ENCODE results near the gene ENOX1. TPM values are rescaled to one million over a fixed set of nuclear protein-coding genes. Genes with fewer than 3 reads are reported as not detected.

ENOX1 gene
- total RNA-seq, 1 experiment from 2014 or later: 1.5 TPM

DNA sequence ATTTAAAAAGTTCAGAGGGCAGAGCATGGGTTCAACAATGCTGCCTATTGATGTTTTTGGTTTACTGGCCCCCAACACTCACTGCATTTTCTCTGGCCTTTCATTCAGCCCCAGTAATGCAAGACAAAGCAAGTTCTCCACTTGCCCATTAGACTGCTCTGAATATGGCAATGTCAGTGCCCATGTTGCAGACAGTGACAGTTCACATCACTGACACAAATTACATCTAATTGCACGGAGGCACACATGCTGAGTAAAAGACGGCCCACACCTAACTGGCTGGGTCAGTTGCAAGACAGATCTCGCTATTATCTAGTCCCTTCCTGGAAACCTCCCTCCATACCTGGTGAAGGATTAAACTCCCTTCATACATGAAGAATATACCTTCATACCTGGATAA lies 54.0 kb downstream of the ENOX1 start:
- H3K27me3 Mint-ChIP-seq (ENCODE audit: unreplicated experiment): peaks cover 12% of the 10 kb centered on the region

DNA sequence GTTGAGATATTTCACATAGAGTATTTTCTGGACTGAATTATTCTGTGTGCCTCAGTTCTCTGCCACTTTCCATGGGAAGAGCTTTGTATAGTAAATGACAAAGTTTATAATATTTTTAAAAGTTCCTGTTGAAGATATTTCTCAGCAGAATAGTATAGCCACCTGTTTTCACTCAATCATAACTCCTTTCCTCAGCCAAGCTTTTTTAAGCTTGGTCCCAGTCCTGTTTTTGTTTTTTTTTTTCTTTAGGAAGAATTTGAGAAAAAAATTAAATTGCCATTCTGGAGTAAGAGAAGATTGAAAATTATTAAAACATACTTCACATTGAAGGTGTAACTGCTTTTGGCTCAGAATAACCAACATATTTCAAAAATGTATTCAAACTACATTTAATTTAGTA lies 55.5 kb downstream of the ENOX1 start:
- intact Hi-C loops (cut with micrococcal nuclease; ENCODE audit: unreplicated experiment): no loop called here
- no peaks in the 10 kb centered on the region for H3K36me3 Mint-ChIP-seq (ENCODE audit: insufficient read depth, unreplicated experiment)
- H3K27ac Mint-ChIP-seq (ENCODE audit: unreplicated experiment): no peak overlapping the region
- H3K27me3 Mint-ChIP-seq (ENCODE audit: unreplicated experiment): peaks cover 12% of the 10 kb centered on the region
- TF ChIP-seq, protein P1, sequence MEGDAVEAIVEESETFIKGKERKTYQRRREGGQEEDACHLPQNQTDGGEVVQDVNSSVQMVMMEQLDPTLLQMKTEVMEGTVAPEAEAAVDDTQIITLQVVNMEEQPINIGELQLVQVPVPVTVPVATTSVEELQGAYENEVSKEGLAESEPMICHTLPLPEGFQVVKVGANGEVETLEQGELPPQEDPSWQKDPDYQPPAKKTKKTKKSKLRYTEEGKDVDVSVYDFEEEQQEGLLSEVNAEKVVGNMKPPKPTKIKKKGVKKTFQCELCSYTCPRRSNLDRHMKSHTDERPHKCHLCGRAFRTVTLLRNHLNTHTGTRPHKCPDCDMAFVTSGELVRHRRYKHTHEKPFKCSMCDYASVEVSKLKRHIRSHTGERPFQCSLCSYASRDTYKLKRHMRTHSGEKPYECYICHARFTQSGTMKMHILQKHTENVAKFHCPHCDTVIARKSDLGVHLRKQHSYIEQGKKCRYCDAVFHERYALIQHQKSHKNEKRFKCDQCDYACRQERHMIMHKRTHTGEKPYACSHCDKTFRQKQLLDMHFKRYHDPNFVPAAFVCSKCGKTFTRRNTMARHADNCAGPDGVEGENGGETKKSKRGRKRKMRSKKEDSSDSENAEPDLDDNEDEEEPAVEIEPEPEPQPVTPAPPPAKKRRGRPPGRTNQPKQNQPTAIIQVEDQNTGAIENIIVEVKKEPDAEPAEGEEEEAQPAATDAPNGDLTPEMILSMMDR (IDR thresholded peaks at IDR 0.05; ENCODE audit: unreplicated experiment): no peak
- CTCF ChIA-PET: no interaction called here
- no peaks in the 10 kb centered on the region for H3K9me3 Mint-ChIP-seq (ENCODE audit: low read depth, unreplicated experiment)
- H3K4me3 Mint-ChIP-seq (ENCODE audit: low read depth, unreplicated experiment): no peak overlapping the region
- no TSS peak for BruUV-seq (replicated peaks)
- DNase-seq: no peak
- H3K4me1 Mint-ChIP-seq (ENCODE audit: low read depth, unreplicated experiment): no peaks in the 10 kb centered on the region

More for the DNA sequence above, 54.0 kb downstream of the ENOX1 start:
- Mint-ChIP-seq H3K27ac (ENCODE audit: unreplicated experiment) (no peak overlapping the region), H3K4me3 (ENCODE audit: low read depth, unreplicated experiment) (no peak overlapping the region), H3K4me1 (ENCODE audit: low read depth, unreplicated experiment) (no peaks in the 10 kb centered on the region), H3K9me3 (ENCODE audit: low read depth, unreplicated experiment) (no peaks in the 10 kb centered on the region), H3K36me3 (ENCODE audit: insufficient read depth, unreplicated experiment) (no peaks in the 10 kb centered on the region)
- intact Hi-C loops (cut with micrococcal nuclease; ENCODE audit: unreplicated experiment): no loop called here
- no TSS peak for BruUV-seq (replicated peaks)
- DNase-seq: no peak
- TF ChIP-seq, protein P1 (IDR thresholded peaks at IDR 0.05; ENCODE audit: unreplicated experiment): no peak
- CTCF ChIA-PET: no interaction called here

DNA sequence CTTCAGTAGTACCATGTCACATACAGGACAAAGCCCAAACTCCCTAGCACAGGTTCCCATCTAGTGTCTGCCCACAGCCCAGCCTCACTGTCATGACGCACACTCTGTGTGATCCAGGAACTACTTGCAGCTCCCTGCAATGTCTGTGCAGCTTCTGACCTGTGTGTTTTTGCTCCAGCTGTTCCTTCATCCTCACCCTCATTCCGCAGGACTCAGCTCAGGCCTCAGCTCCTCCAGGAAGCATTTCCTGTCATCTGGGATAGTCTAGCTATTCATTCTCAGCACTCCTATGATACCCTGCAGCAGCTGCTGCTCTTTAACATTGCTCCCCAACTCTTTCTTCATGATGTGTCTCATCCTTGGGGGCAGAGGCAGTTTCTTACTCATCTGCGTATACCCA lies 56.1 kb downstream of the ENOX1 start:
- Mint-ChIP-seq H3K27me3 (ENCODE audit: unreplicated experiment) (peaks cover 12% of the 10 kb centered on the region), H3K9me3 (ENCODE audit: low read depth, unreplicated experiment) (no peaks in the 10 kb centered on the region), H3K36me3 (ENCODE audit: insufficient read depth, unreplicated experiment) (no peaks in the 10 kb centered on the region), H3K27ac (ENCODE audit: unreplicated experiment) (no peak overlapping the region), H3K4me3 (ENCODE audit: low read depth, unreplicated experiment) (no peak overlapping the region), H3K4me1 (ENCODE audit: low read depth, unreplicated experiment) (no peaks in the 10 kb centered on the region)
- no peak for DNase-seq
- intact Hi-C loops (cut with micrococcal nuclease; ENCODE audit: unreplicated experiment): no loop called here
- BruUV-seq (replicated peaks): no TSS peak
- TF ChIP-seq, protein P1 (IDR thresholded peaks at IDR 0.05; ENCODE audit: unreplicated experiment): no peak
- CTCF ChIA-PET: no interaction called here

DNA sequence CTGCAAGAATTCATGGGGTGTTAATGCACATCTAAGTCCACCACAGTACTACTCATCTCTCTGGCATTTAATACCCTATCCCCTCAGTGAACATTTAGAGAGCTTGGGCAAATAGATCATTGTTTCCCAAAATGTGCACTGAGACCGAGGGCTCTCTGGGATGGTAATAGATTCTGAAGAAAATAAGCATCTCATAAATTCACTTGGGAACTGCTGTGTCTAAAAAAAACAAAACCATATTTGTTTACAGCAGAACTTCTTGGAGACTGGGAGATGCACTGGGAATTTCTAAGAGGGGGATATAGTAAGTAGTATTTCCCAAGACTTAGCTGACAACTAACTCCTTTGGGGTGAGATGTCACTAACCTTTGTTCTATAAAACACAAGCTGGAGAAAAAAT lies 58.4 kb downstream of the ENOX1 start:
- no peak overlapping the region for H3K4me3 Mint-ChIP-seq (ENCODE audit: low read depth, unreplicated experiment)
- no peaks in the 10 kb centered on the region for H3K36me3 Mint-ChIP-seq (ENCODE audit: insufficient read depth, unreplicated experiment)
- CTCF ChIA-PET: no interaction called here
- H3K9me3 Mint-ChIP-seq (ENCODE audit: low read depth, unreplicated experiment): no peaks in the 10 kb centered on the region
- no peak overlapping the region for H3K27ac Mint-ChIP-seq (ENCODE audit: unreplicated experiment)
- H3K27me3 Mint-ChIP-seq (ENCODE audit: unreplicated experiment): peaks cover 12% of the 10 kb centered on the region
- BruUV-seq (replicated peaks): no TSS peak
- intact Hi-C loops (cut with micrococcal nuclease; ENCODE audit: unreplicated experiment): no loop called here
- TF ChIP-seq, protein P1 (IDR thresholded peaks at IDR 0.05; ENCODE audit: unreplicated experiment): no peak
- DNase-seq: no peak
- H3K4me1 Mint-ChIP-seq (ENCODE audit: low read depth, unreplicated experiment): no peaks in the 10 kb centered on the region
